Stimulated activated naive B cell treated with anti-CD40 and anti-IgM and Interleukin-4, amounts not matched to agents 10 μg/mL and 1 μg/mL and 100 μg/mL, for 72 hours (primary cell): Measurements from ENCODE around the gene NCKAP5.

Experiments used
- ATAC-seq, 2 donors: fragments of 150-1000 bp; cut with Tn5 transposase; replicated peaks; 2 replicates each; pipeline ENCODE4 v1.10.0; 2021; ENCODE audit warnings: moderate library complexity in 1 of 2
- DNase-seq: peaks from one replicate; pipeline ENCODE4 v3.0.0; 2021
- H3K27ac Mint-ChIP-seq: one replicate; pipeline ENCODE4 v1.8.0; 2022; ENCODE audit warnings: mild to moderate bottlenecking, mixed read lengths
- H3K27me3 Mint-ChIP-seq, 2 donors: one replicate each; pipeline ENCODE4 v1.8.0; 2022; ENCODE audit warnings: mixed read lengths in 2 of 2
- H3K36me3 Mint-ChIP-seq, 2 donors: one replicate each; pipeline ENCODE4 v1.8.0; 2022; ENCODE audit warnings: mixed read lengths in 2 of 2, mild to moderate bottlenecking in 1 of 2
- H3K4me1 Mint-ChIP-seq, 2 donors: one replicate each; pipeline ENCODE4 v1.8.0; 2022; ENCODE audit warnings: mixed read lengths in 2 of 2, mild to moderate bottlenecking in 1 of 2
- H3K4me3 Mint-ChIP-seq, 2 donors: one replicate each; pipeline ENCODE4 v1.8.0; 2022; ENCODE audit warnings: mild to moderate bottlenecking in 2 of 2, mixed read lengths in 2 of 2, moderate library complexity in 1 of 2
- H3K9me3 Mint-ChIP-seq, 2 donors: one replicate each; pipeline ENCODE4 v1.8.0; 2022; ENCODE audit warnings: mixed read lengths in 2 of 2, mild to moderate bottlenecking in 1 of 2

Gene NCKAP5

DNA sequence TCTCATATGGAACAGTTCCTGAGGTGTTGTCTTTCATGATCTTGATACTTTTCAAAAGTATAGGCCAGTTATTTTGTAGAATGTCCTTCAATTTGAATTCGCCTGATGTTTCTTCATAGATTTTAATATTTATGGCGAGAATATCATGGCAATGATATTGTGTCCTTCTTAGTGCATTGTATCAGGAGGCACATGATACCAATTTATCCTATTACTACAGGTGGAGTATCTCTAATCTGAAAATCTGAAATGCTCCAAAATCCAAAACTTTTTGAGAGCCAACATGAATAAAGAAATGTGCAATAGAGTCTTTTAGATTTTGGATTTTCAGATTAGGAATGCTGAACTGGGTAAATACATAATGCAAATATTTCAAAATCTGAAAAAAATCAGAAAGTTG is 681.7 kb downstream of the NCKAP5 start:
- no peaks in the 10 kb centered on the region for H3K4me1 Mint-ChIP-seq
- no peak for DNase-seq
- no peaks in the 10 kb centered on the region for H3K27me3 Mint-ChIP-seq
- no peak for ATAC-seq
- peaks cover 3 to 4% of the 10 kb centered on the region in 2 donors for H3K9me3 Mint-ChIP-seq
- no peaks in the 10 kb centered on the region for H3K36me3 Mint-ChIP-seq
- no peak overlapping the region for H3K27ac Mint-ChIP-seq
- H3K4me3 Mint-ChIP-seq: no peak overlapping the region

DNA sequence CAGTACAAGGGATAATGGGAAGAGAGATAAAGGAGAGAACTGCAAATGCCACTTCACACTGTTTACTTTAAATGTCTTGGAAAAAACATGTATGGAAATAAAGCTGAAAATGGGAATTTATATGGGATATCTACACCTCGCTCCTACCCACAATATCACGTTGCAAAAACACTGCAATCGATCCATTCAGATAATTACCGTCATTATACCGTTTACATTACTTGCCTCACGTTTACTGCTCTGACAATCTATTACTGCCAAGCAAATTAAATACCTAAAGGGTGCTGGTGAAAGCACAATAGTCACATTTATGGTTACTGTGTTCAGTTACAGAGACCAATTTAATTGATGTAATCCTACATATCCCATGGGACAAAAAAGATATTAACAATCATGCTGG is 683.6 kb downstream of the NCKAP5 start:
- Mint-ChIP-seq H3K36me3 (no peaks in the 10 kb centered on the region), H3K4me1 (no peaks in the 10 kb centered on the region), H3K27me3 (no peaks in the 10 kb centered on the region), H3K9me3 (peaks cover 2 to 4% of the 10 kb centered on the region in 2 donors), H3K4me3 (no peak overlapping the region), H3K27ac (no peak overlapping the region)
- ATAC-seq (no peak), DNase-seq (no peak)

DNA sequence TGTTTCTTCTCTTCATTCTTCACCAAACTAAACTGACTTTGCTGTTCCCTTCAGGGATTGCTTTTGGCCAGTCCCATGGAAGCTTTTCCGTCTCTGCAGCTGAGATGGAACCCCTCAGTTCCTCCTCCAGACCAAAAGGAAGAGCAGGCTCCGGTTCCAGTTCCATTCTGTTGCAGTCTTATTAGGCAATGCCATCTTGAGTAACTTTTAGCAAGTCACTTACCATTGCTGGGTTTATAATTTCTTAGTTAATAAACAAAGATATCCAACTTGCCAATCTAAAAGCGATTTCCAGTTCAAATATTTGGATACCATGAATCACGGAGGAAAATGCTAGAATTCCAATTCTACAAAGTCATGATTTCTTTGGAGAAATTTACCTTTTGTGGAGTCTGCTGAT is 684.0 kb downstream of the NCKAP5 start:
- Mint-ChIP-seq H3K4me1 (no peaks in the 10 kb centered on the region), H3K27me3 (no peaks in the 10 kb centered on the region), H3K4me3 (no peak overlapping the region), H3K36me3 (no peaks in the 10 kb centered on the region), H3K9me3 (peaks cover 1 to 4% of the 10 kb centered on the region in 2 donors), H3K27ac (no peak overlapping the region)
- DNase-seq: no peak
- ATAC-seq: no peak

DNA sequence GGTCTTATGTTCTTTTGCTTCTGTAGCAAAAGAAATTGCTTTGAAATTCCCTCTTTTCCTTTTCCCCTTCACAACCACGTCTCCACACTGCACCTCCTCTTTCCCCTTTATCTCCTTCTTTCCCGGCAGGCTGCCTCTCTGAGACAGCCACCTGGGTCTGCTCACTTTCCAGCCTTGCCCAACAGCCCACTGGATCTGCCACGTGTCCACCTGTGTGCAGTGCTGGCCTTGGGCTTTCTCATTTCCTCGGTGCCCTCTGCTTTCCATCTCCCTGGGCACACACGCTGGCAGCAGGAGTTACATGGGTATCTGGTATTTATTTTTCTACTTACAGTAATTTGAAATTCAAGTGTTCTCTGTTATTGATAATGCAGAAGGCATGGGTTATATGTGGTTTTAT is 684.8 kb downstream of the NCKAP5 start:
- no peak overlapping the region for H3K4me3 Mint-ChIP-seq

DNA sequence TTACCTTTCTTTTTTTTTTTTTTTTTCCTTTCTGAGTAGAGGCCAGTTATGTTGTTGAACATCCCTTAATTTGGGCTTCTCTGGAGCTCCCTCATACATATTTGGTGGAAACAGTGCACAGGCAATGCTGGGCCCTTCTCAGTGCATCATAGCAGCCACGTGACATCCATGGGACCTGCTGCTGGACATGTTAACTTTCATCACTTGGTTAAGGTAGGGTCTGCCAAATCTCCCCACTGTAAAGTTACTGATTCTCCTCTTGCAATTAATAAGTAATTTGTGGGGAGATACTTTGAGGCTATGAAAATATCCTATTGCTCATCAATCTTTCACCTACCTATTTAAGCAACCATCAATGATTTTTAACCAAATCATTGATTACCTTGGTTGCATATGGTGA is 686.7 kb downstream of the NCKAP5 start:
- DNase-seq: no peak
- Mint-ChIP-seq H3K36me3 (no peaks in the 10 kb centered on the region), H3K9me3 (no peaks in the 10 kb centered on the region), H3K4me3 (no peak overlapping the region), H3K27ac (no peak overlapping the region), H3K27me3 (no peaks in the 10 kb centered on the region), H3K4me1 (no peaks in the 10 kb centered on the region)
- ATAC-seq: no peak

More for the DNA sequence above, 684.8 kb downstream of the NCKAP5 start:
- Mint-ChIP-seq H3K27ac (no peak overlapping the region), H3K36me3 (no peaks in the 10 kb centered on the region), H3K4me1 (no peaks in the 10 kb centered on the region), H3K27me3 (no peaks in the 10 kb centered on the region), H3K9me3 (peaks cover 1 to 4% of the 10 kb centered on the region in 2 donors)
- DNase-seq: no peak
- ATAC-seq: no peak

DNA sequence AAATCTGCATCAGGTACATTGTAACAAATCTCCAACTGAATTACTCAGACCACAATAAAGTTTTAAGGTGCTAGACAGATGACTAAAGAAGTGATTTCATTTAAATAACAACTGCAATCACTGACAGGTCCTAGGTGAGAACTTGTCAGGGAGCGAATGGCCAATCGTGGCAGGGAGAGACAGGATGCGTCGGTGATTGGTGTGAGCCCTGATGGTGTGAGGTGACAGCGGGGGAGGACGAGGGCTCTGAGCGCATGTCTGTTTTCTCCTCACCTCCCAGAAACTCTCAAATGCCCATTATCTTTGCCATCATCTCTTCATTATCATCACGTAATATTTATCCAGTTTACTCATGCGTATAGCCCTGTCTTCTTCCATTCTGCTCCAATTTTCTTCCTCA is 690.3 kb downstream of the NCKAP5 start:
- Mint-ChIP-seq H3K4me3 (no peak overlapping the region), H3K27ac (no peak overlapping the region), H3K4me1 (no peaks in the 10 kb centered on the region), H3K36me3 (no peaks in the 10 kb centered on the region), H3K27me3 (no peaks in the 10 kb centered on the region), H3K9me3 (no peaks in the 10 kb centered on the region)
- no peak for ATAC-seq
- DNase-seq: no peak

DNA sequence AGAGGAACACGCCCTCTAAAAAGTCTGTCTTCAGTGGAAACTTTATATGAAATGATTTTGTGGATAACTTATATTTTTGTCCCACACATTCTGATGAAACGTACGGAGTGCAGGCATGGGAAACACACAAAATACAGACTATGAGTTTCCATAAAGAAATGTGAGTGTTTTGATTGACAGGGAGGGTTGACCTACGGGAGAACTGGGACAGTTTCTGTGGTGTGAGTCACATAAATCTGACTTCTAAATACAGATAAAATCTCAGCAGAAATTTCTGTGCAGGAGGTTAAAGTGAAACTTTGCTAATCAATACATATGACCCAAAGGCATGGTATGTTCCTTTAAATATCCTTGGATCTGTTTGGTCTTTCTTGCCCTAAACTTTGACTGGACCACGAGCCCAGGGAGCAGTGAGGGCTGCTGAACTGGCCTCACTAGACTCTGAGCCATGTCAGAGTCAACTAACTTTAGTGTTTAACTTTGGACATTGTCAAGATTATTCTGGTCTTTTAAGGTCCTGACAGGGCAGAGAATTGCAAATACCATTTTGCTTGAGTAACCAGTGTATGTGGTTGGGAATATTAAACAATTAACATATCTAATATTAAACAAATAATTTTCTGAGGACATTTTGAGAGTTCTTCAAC is 691.4 kb downstream of the NCKAP5 start:
- Mint-ChIP-seq H3K27me3 (no peaks in the 10 kb centered on the region), H3K4me1 (no peaks in the 10 kb centered on the region), H3K36me3 (no peaks in the 10 kb centered on the region), H3K27ac (no peak overlapping the region), H3K4me3 (no peak overlapping the region), H3K9me3 (no peaks in the 10 kb centered on the region)
- DNase-seq: no peak
- no peak for ATAC-seq

DNA sequence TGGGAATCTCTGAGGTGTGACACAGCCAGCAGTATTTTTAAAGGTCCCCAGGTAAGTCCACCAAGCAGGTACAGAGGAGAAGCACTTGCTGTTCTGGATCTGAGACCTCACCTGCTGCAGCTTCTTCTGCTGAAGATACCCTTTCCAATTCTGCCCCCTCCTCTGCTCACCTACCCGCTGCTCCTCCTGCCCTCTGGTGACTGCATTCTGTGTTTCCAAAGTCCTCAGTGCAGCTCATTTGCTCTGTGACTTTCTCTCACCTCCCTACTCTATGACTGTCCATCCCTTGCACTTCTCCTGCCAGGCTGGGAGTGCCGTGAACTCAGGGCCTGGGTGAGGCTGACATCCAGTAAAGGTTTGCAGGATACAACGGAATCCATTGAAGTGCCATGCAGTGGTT is 693.1 kb downstream of the NCKAP5 start:
- Mint-ChIP-seq H3K9me3 (no peaks in the 10 kb centered on the region), H3K27me3 (no peaks in the 10 kb centered on the region), H3K4me1 (no peaks in the 10 kb centered on the region), H3K36me3 (no peaks in the 10 kb centered on the region), H3K27ac (no peak overlapping the region), H3K4me3 (no peak overlapping the region)
- no peak for ATAC-seq
- no peak for DNase-seq

DNA sequence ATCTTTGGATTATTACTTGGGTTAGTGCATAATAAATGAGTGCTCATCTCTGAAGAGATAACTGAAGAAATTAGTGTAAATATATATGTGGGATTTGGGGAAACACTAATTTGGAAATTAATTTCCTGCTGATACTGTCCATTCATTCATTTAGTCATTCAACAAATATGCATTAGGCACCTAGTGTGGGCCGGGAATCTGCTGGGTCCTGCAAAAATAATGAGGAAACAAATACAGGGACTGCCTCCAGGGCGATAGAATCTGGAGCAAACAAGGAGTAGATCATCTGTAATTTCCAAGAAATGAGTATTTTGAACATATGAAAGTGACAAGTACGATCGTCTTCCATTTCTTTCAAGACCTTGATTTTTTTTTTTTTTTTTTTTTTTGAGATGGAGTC is 694.5 kb downstream of the NCKAP5 start:
- no peak for DNase-seq
- H3K36me3 Mint-ChIP-seq: no peaks in the 10 kb centered on the region
- no peak overlapping the region for H3K27ac Mint-ChIP-seq

DNA sequence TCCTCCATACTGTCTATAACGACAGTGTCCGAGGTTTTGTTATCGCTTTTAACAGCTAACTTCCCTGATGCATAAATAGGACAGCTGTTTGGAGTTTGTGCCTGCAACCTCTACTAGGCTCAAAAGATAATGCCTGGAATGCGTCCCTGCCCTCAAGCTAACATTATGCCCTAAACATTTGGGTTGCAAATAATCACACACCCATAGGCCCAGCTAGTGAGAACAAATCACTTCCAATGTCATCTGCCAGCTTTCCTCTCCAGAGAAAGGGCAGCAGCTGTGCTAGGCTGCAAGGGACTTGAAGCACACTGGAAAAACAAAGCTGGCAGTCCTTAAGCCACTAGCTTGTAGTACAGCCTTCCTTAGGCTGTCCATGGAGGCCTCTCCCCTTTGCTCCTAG is 696.4 kb downstream of the NCKAP5 start:
- no peak overlapping the region for H3K27ac Mint-ChIP-seq
- H3K4me3 Mint-ChIP-seq: no peak overlapping the region
- ATAC-seq: no peak
- DNase-seq: no peak
- H3K9me3 Mint-ChIP-seq: peaks cover 0 to 3% of the 10 kb centered on the region in 2 donors
- H3K27me3 Mint-ChIP-seq: no peaks in the 10 kb centered on the region
- no peaks in the 10 kb centered on the region for H3K36me3 Mint-ChIP-seq
- H3K4me1 Mint-ChIP-seq: no peaks in the 10 kb centered on the region

More for the DNA sequence above, 694.5 kb downstream of the NCKAP5 start:
- no peak overlapping the region for H3K4me3 Mint-ChIP-seq
- no peaks in the 10 kb centered on the region for H3K27me3 Mint-ChIP-seq
- no peaks in the 10 kb centered on the region for H3K4me1 Mint-ChIP-seq
- H3K9me3 Mint-ChIP-seq: peaks cover 0 to 3% of the 10 kb centered on the region in 2 donors
- no peak for ATAC-seq

DNA sequence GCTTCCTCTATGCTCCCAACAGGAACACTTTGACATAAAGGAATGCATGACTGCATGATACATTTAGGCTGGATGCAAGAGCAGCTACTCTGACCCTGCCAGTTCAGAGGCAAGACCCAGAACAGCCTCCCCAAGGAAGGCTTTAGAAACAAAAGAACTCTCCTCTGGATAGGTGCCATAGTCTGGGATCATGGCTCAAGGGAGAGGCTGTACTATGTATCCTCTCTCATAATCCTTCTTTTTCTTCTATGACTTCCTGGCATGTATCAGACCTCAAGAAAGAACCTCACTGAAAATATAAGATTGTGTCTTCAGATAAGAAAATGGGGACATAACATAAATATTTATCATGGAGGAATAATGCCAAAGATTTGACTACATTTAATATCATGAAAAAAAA is 704.3 kb downstream of the NCKAP5 start:
- no peak for DNase-seq
- no peaks in the 10 kb centered on the region for H3K9me3 Mint-ChIP-seq
- no peaks in the 10 kb centered on the region for H3K36me3 Mint-ChIP-seq
- no peaks in the 10 kb centered on the region for H3K27me3 Mint-ChIP-seq
- H3K4me1 Mint-ChIP-seq: no peaks in the 10 kb centered on the region
- H3K27ac Mint-ChIP-seq: no peak overlapping the region
- no peak overlapping the region for H3K4me3 Mint-ChIP-seq
- no peak for ATAC-seq

DNA sequence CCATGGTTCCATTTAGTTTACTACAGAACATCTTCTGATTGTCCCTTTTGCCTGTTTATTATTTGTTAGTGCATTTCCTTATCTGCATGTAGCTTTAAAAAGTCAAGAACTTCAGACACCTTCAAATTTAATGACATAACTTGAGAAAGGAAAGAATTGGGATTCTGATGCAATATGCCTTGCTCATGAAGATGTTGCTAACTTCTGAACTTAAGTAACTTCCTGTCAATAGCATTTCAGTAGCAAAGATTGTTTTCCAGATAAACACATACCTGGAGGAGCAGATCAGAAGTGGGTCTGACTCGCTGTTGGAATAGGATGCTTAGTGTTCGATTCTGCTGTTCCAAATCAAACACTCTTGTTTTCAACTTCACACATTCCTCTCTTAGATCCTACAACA is 708.0 kb downstream of the NCKAP5 start:
- no peak for DNase-seq
- no peak overlapping the region for H3K4me3 Mint-ChIP-seq
- no peaks in the 10 kb centered on the region for H3K9me3 Mint-ChIP-seq
- no peaks in the 10 kb centered on the region for H3K36me3 Mint-ChIP-seq
- H3K27me3 Mint-ChIP-seq: no peaks in the 10 kb centered on the region
- no peaks in the 10 kb centered on the region for H3K4me1 Mint-ChIP-seq
- no peak for ATAC-seq
- no peak overlapping the region for H3K27ac Mint-ChIP-seq

DNA sequence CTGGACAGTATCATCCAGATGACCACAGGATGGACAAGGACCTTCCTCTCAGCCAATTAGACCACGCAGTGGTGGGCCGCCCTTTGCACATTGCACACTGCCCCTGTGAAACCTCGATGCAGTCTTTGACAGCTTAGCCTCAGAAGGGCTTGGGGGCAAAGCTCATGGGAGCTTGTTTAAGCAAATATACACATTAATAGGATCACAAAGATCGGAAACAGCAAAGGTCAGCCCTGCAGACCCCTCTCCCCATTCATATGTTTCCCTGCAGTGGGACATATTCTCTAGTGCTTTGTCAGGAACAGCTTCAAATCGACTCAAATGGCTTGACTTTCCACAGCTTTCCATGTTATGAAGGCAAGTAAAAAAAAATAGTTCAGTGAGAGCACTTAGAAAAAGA is 708.7 kb downstream of the NCKAP5 start:
- H3K36me3 Mint-ChIP-seq: no peaks in the 10 kb centered on the region
- H3K4me3 Mint-ChIP-seq: no peak overlapping the region
- ATAC-seq (no peak), DNase-seq (no peak)
- H3K9me3 Mint-ChIP-seq: no peaks in the 10 kb centered on the region
- H3K4me1 Mint-ChIP-seq: no peaks in the 10 kb centered on the region
- no peaks in the 10 kb centered on the region for H3K27me3 Mint-ChIP-seq
- H3K27ac Mint-ChIP-seq: no peak overlapping the region

DNA sequence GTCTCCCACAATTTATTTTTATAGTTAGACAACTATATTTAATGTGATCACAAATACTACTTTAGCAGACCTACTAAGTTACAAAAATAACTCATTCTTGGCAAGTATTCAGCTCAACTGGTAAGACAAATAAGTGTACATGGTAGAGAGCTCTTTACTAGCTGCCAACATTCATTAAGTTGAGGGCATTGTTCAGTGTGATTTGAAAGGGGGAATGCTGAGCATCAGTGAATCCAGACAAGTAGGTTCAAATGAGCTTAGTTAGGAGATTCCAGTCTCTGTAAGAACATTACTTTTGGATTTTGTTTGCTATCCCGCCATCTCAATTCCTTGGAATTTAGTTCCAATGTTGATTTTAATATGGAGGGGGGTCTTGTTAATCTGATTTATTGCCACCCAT is 710.9 kb downstream of the NCKAP5 start:
- Mint-ChIP-seq H3K27me3 (no peaks in the 10 kb centered on the region), H3K27ac (no peak overlapping the region), H3K4me3 (no peak overlapping the region), H3K9me3 (no peaks in the 10 kb centered on the region), H3K4me1 (no peaks in the 10 kb centered on the region), H3K36me3 (no peaks in the 10 kb centered on the region)
- no peak for ATAC-seq
- DNase-seq: no peak

DNA sequence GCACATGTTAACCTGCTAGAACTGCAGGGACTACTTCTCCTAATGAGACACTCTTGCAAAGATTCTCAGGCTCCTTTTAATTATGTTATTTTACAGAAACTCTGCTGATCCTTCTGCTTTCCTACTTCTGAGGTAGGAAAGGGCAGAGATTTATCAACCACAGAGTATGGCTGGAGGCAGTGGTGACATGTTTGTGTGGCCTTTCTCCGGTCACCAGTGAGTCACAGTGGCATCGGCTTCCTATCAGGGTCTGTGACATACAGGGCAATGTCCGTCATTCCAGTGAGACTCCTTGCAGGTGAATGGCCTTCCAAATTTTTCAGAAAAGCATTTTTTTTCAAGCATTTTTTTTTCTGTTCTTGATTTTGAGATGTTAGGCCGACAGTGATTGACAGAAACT is 717.6 kb downstream of the NCKAP5 start:
- Mint-ChIP-seq H3K27me3 (no peaks in the 10 kb centered on the region), H3K9me3 (no peaks in the 10 kb centered on the region), H3K4me1 (no peaks in the 10 kb centered on the region), H3K36me3 (no peaks in the 10 kb centered on the region), H3K4me3 (no peak overlapping the region), H3K27ac (no peak overlapping the region)
- DNase-seq: no peak
- no peak for ATAC-seq

DNA sequence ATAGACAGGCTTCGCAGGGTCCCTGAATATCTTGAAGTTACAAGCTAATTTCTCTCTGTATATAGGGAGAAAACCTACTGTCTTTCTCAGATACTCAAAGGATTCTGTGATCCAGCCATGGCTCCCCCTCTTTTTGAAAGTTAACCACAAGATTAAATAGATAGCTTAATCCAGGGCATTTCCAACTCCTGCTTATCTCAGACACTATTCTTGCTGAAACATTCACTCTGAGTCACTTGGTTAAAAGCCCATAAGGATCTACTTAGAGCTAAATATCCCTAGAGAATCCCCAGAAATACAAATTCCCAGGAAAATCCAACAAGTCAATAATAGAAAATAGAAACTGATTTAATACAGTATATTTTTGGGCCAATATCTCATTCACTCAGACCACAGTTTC is 719.1 kb downstream of the NCKAP5 start:
- H3K4me1 Mint-ChIP-seq: no peaks in the 10 kb centered on the region

More for the DNA sequence above, 719.1 kb downstream of the NCKAP5 start:
- H3K27ac Mint-ChIP-seq: no peak overlapping the region
- no peaks in the 10 kb centered on the region for H3K36me3 Mint-ChIP-seq
- no peaks in the 10 kb centered on the region for H3K9me3 Mint-ChIP-seq
- DNase-seq (no peak), ATAC-seq (no peak)
- H3K27me3 Mint-ChIP-seq: no peaks in the 10 kb centered on the region
- H3K4me3 Mint-ChIP-seq: no peak overlapping the region
